ENCODE data around the gene RNF7.
A peak's percentile ranks its signal among the peaks of the same experiment; 100 is the strongest.

The RNF7 gene

DNA sequence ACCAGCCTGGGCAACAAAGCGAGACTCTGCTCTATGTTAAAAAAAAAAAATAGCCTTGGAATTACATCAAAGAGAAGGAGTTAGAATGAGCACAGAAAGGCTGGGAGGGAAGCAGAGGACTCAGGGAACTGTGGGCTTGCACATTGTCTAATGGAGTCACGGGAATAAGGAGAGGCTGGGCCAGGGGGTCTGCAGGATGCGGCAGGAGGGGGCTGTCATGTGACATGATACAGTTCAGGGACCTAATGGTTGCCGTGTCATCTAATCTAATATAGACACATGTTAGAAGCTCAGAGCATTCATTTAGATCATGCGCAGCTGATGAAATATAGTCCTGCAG, 57.6 kb downstream of the RNF7 start:
- no peak overlapping the region for H3K4me3 ChIP-seq (ENCODE audit: low read depth, low read length)
- no peak for DNase-seq (ENCODE audit: low read depth)
- TF ChIP-seq, protein P1, sequence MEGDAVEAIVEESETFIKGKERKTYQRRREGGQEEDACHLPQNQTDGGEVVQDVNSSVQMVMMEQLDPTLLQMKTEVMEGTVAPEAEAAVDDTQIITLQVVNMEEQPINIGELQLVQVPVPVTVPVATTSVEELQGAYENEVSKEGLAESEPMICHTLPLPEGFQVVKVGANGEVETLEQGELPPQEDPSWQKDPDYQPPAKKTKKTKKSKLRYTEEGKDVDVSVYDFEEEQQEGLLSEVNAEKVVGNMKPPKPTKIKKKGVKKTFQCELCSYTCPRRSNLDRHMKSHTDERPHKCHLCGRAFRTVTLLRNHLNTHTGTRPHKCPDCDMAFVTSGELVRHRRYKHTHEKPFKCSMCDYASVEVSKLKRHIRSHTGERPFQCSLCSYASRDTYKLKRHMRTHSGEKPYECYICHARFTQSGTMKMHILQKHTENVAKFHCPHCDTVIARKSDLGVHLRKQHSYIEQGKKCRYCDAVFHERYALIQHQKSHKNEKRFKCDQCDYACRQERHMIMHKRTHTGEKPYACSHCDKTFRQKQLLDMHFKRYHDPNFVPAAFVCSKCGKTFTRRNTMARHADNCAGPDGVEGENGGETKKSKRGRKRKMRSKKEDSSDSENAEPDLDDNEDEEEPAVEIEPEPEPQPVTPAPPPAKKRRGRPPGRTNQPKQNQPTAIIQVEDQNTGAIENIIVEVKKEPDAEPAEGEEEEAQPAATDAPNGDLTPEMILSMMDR (IDR thresholded peaks at IDR 0.05; ENCODE audit: insufficient read depth, low read depth, low read length, missing control alignments), result no peak

DNA sequence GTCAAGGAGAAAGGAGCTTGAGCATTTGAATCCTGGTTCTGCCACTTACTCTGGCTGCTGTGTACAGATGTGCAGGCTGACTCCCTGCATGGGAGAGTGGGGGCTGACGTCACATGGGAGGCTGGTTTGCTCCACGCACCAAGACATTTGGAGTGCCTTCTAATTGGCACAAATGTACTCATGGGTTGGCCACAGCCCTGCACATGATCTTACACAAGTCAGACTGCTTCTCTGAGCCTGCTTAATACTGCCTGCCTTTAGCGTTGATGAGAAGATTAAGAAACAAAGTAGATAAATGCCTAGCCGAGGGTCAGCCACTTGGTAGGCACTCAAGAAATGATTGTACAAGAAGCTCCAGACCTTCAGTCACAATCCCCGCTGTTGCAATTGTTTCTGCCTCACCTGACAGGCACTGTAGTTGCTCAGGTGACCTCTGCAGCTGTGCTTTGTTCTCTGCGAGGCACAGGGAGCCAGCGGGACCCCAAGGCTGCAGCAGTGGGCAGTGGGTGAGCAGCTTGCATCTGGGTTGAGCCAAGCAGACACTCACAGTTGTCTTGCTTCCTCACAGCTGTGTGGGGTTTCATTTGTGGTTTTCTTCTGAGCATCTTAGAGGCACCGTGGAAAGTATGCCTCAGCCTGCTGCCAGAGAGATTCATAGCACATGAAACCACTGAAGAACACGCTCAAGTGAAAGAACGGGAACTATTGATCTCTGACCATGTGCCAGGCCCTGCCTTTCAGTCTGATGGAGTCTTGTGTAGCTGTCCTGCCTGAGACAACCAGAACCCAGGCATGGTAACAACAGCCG, 58.2 kb downstream of the RNF7 start:
- DNase-seq (ENCODE audit: low read depth), result peak; percentile 84
- TF ChIP-seq, protein P1 (IDR thresholded peaks at IDR 0.05; ENCODE audit: insufficient read depth, low read depth, low read length, missing control alignments), result no peak
- no peak overlapping the region for H3K4me3 ChIP-seq (ENCODE audit: low read depth, low read length)

Measured in GM12865 (cell line).